Measurements from ENCODE around the gene SIGLEC8. TPM values are rescaled to one million over a fixed set of nuclear protein-coding genes. Genes with fewer than 3 reads are reported as not detected.
"Not testable (repeated sequence)": the region's sequence is repeated elsewhere in the genome, so short reads cannot be mapped to it uniquely, and the experiment has no call there.

Gene SIGLEC8
- total RNA-seq, 1 experiment from 2014 or later: not detected

DNA sequence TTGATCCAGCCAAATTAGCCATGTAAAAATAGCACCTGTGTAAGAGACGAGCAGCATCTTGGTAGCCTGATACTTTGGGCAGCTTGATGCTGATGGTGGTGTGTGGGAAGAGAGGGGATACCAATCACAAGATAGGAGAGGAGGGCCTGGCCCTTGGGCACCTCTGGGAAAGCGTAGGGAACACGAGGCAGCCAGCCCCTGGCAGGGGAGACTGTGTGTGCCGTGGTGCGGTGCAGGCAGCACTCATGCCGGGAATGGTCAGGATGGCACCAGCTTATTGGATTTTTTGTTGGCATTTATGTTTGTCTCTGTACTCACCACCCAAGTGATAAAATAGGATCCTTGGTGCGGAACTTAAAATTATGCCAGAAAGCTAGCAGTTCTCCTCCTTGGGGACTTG lies 10.2 kb downstream of the SIGLEC8 start:
- CTCF ChIA-PET: no interaction called here
- no peaks in the 10 kb centered on the region for H3K9me3 ChIP-seq (ENCODE audit: control insufficient read depth in 1 of 2, insufficient read depth in 1 of 2, low read depth in 1 of 2, low read length in 2 of 2)
- no TSS peak for BruUV-seq (replicated peaks)
- ATAC-seq (no peak), DNase-seq (ENCODE audit: low read depth, low spot score) (no peak)
- H3K9me2 ChIP-seq (ENCODE audit: insufficient read depth): no peaks in the 10 kb centered on the region
- no peak overlapping the region for H2AFZ ChIP-seq (ENCODE audit: low read depth, low read length, poor library complexity, severe bottlenecking)
- no peak overlapping the region for H3K27ac ChIP-seq (ENCODE audit: low read depth, low read length)
- H3K79me2 ChIP-seq (ENCODE audit: insufficient read depth, low read length): no peaks in the 10 kb centered on the region
- POLR2A ChIA-PET: no interaction called here
- no peaks in the 10 kb centered on the region for H3K4me1 ChIP-seq (ENCODE audit: control insufficient read depth in 1 of 2, insufficient read depth in 2 of 2, low read length in 2 of 2)
- TF ChIP-seq ZNF274 (IDR thresholded peaks at IDR 0.05; ENCODE audit: low read depth, low read length): no peak
- H3K4me2 ChIP-seq (ENCODE audit: low read length): no peak overlapping the region
- no peaks in the 10 kb centered on the region for H4K20me1 ChIP-seq (ENCODE audit: insufficient read depth)
- intact Hi-C loops (cut with micrococcal nuclease): no loop called here
- no peak overlapping the region for H3K9ac ChIP-seq (ENCODE audit: low read length)
- H3K36me3 ChIP-seq (ENCODE audit: control insufficient read depth in 1 of 2, insufficient read depth in 2 of 2, low read length in 2 of 2): no peaks in the 10 kb centered on the region
- H3K27me3 ChIP-seq (ENCODE audit: insufficient read depth, low read length): peaks cover 14% of the 10 kb centered on the region; the same call in 1 of the 2 replicates
- H3K4me3 ChIP-seq (replicated peaks in 1 of 2; ENCODE audit: low read depth in 1 of 2, low read length in 2 of 2): no peak overlapping the region
- RAD21 ChIA-PET (ENCODE audit: low non-redundant PET in 1 of 2, low total read pairs in 2 of 2, uncharacterized antibody in 2 of 2, unreplicated experiment in 2 of 2): no interaction called here

DNA sequence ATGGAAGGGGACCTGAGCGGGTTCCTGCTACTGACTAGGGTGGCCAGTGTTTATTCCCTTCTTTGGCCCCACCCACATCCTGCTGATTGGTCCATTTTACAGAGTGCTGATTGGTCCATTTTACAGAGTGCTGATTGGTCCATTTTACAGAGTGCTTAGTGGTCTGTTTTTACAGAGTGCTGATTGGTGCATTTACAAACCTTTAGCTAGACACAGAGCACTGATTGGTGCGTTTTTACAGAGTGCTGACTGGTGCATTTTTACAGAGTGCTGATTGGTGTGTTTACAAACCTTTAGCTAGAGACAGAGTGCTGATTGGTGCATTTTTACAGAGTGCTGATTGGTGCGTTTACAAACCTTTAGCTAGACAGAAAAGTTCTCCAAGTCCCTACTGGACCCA lies 10.7 kb downstream of the SIGLEC8 start:
- H3K4me2 ChIP-seq (ENCODE audit: low read length); H3K36me3 ChIP-seq (ENCODE audit: control insufficient read depth in 1 of 2, insufficient read depth in 2 of 2, low read length in 2 of 2); H3K9me2 ChIP-seq (ENCODE audit: insufficient read depth); CTCF ChIA-PET; H3K9ac ChIP-seq (ENCODE audit: low read length); H4K20me1 ChIP-seq (ENCODE audit: insufficient read depth); BruUV-seq (replicated peaks); ATAC-seq; H3K79me2 ChIP-seq (ENCODE audit: insufficient read depth, low read length); H3K27ac ChIP-seq (ENCODE audit: low read depth, low read length); H3K4me3 ChIP-seq (replicated peaks in 1 of 2; ENCODE audit: low read depth in 1 of 2, low read length in 2 of 2); RAD21 ChIA-PET (ENCODE audit: low non-redundant PET in 1 of 2, low total read pairs in 2 of 2, uncharacterized antibody in 2 of 2, unreplicated experiment in 2 of 2); POLR2A ChIA-PET; H3K9me3 ChIP-seq (ENCODE audit: control insufficient read depth in 1 of 2, insufficient read depth in 1 of 2, low read depth in 1 of 2, low read length in 2 of 2); DNase-seq (ENCODE audit: low read depth, low spot score); H2AFZ ChIP-seq (ENCODE audit: low read depth, low read length, poor library complexity, severe bottlenecking); intact Hi-C loops (cut with micrococcal nuclease); H3K4me1 ChIP-seq (ENCODE audit: control insufficient read depth in 1 of 2, insufficient read depth in 2 of 2, low read length in 2 of 2): not testable (repeated sequence)
- H3K27me3 ChIP-seq (ENCODE audit: insufficient read depth, low read length): peaks cover 14% of the 10 kb centered on the region; the same call in 1 of the 2 replicates
